Bronchial epithelial cell (primary cell): ENCODE results near the gene SHISAL1. TPM values are rescaled to one million over a fixed set of nuclear protein-coding genes. Genes with fewer than 3 reads are reported as not detected.
"Not testable (repeated sequence)": the region's sequence is repeated elsewhere in the genome, so short reads cannot be mapped to it uniquely, and the experiment has no call there.

ENCODE experiments used
- DNase-seq: peaks from one replicate; pipeline ENCODE4 v3.0.0-alpha.2; 2010; ENCODE audit warnings: low read depth
- FAIRE-seq: peaks from 2 replicates; lab custom pipeline; 2011; peaks lifted over from hg19 to GRCh38; lab: Jason Lieb, UNC
- H3K27me3 ChIP-seq: 2 replicates; pipeline ENCODE4 v1.5.1; 2011; ENCODE audit warnings: low read length; ENCODE audit not compliant: control insufficient read depth, insufficient read depth
- H3K36me3 ChIP-seq: 2 replicates; pipeline ENCODE4 v1.5.1; 2011; ENCODE audit warnings: low read length; ENCODE audit not compliant: control insufficient read depth, insufficient read depth
- H3K4me3 ChIP-seq: 2 replicates; pipeline ENCODE4 v1.5.1; 2011; ENCODE audit warnings: mild to moderate bottlenecking, low read depth, low read length, control low read depth
- total RNA-seq: library from RNA; depleted of rRNA; stranded (reverse); fragments of >200 nt; gene quantifications from 2 replicates; pipeline ENCODE4 v1.2.1, GENCODE V29; 2014
- TF ChIP-seq, protein P1 (sequence below): IDR thresholded peaks from 2 replicates; pipeline ENCODE4 v1.5.1; 2011; ENCODE audit warnings: mild to moderate bottlenecking, moderate library complexity, low read length, control low read depth, inconsistent platforms; ENCODE audit not compliant: insufficient read depth, severe bottlenecking

SHISAL1 gene
- total RNA-seq, 1 donor from 2014 or later: 0.26 TPM

DNA sequence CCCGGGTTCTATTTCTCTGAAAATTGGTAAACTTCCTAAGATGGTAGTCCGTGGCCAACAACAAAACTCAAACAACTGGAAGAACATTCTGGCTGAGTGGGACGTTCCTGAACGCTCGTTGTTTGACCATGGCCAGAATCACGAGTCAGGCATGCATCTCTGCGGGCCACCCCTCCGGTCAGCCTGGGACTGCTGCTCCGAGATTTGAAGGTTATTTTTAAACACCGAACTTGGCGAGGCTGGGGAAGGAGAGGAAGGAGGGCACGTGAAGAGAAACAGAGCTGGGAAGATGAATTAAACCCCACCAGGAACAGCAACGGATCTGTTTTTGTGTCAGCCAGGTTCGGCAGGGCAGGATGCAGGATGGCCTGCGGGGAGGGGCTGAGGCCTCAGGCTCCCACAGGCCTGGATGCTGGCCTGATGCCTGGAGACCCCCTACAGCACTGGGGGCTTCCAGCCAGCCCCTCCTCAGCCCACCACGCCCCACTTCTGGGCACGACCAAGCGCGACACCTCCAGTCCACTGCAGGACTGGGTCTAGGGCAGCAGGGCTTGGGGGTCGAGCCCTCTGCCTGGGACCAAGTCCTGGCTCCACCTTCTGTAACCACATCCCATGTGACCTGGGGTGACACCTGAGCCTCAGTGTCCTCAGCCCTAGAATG lies 5.1 kb downstream of the SHISAL1 start:
- no peak for DNase-seq
- H3K27me3 ChIP-seq: no peaks in the 10 kb centered on the region
- no peak overlapping the region for H3K4me3 ChIP-seq
- TF ChIP-seq, protein P1, sequence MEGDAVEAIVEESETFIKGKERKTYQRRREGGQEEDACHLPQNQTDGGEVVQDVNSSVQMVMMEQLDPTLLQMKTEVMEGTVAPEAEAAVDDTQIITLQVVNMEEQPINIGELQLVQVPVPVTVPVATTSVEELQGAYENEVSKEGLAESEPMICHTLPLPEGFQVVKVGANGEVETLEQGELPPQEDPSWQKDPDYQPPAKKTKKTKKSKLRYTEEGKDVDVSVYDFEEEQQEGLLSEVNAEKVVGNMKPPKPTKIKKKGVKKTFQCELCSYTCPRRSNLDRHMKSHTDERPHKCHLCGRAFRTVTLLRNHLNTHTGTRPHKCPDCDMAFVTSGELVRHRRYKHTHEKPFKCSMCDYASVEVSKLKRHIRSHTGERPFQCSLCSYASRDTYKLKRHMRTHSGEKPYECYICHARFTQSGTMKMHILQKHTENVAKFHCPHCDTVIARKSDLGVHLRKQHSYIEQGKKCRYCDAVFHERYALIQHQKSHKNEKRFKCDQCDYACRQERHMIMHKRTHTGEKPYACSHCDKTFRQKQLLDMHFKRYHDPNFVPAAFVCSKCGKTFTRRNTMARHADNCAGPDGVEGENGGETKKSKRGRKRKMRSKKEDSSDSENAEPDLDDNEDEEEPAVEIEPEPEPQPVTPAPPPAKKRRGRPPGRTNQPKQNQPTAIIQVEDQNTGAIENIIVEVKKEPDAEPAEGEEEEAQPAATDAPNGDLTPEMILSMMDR: no peak
- no peaks in the 10 kb centered on the region for H3K36me3 ChIP-seq
- FAIRE-seq: no peak

DNA sequence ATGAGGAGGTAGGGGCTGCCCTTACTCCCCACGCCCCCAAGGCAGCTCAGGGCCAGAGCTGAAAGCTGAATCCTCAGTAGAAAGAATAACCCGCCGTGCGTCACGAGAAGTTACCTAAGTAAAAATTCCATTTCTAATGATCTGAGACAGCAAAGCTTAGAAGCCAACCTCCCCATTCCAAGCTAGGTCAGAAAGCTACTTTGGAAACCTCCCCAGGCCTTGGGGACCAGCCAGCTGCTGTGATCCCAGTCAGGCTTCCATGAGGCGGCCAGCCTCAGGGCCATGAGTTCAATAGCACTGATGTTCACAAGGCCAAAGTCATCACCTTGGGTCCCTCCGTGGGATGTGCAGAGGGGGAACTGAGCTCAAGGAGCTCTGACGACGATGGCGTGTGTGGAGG lies 6.9 kb downstream of the SHISAL1 start:
- TF ChIP-seq, protein P1: no peak
- Histone ChIP-seq H3K36me3 (no peaks in the 10 kb centered on the region), H3K27me3 (peaks cover 4% of the 10 kb centered on the region), H3K4me3 (no peak overlapping the region)
- no peak for FAIRE-seq
- DNase-seq: no peak

DNA sequence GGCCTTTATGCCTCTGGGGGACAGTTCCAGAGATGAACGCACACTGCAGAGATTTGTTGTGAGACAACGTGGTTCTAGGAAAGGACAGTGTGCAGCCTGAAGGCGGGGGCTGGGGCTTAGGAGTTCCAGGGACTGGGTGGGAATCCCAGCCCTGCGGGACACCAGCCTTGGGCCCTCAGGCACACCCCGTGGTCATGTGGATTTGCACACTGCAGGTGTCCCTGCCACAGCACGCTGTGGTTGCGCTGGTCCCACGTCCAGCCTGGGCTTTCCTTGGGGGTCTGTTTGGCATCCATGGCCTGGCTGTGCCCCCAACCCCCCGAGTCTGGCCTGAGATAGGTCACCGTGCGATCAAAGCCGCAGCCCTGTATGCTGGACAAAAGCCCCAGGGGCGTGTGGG lies 7.3 kb downstream of the SHISAL1 start:
- Histone ChIP-seq H3K4me3 (no peak overlapping the region), H3K27me3 (peaks cover 5% of the 10 kb centered on the region), H3K36me3 (no peaks in the 10 kb centered on the region)
- no peak for FAIRE-seq
- no peak for DNase-seq
- TF ChIP-seq, protein P1: no peak

DNA sequence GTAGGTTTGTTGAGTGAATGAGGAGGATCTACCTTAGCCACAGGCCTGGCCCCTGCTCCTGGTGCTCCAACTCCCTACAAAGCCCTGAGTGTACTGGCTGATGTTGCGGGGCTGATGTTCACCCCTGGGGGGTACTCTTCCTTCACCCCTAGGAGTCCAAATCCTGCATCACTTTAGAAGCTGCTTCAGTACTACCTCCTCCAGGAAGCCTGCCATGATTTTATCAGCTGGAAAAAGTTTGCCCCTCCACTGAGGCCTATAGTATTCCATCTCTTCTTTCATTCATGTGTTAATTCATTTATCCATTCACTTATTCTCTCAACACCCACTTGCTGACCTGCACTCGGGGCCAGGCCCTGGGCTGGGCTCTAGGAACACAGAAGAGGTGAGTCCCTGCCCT lies 7.8 kb downstream of the SHISAL1 start:
- no peak for FAIRE-seq
- H3K4me3 ChIP-seq: no peak overlapping the region
- peaks cover 9% of the 10 kb centered on the region for H3K27me3 ChIP-seq
- no peaks in the 10 kb centered on the region for H3K36me3 ChIP-seq
- TF ChIP-seq, protein P1: no peak
- DNase-seq: no peak

DNA sequence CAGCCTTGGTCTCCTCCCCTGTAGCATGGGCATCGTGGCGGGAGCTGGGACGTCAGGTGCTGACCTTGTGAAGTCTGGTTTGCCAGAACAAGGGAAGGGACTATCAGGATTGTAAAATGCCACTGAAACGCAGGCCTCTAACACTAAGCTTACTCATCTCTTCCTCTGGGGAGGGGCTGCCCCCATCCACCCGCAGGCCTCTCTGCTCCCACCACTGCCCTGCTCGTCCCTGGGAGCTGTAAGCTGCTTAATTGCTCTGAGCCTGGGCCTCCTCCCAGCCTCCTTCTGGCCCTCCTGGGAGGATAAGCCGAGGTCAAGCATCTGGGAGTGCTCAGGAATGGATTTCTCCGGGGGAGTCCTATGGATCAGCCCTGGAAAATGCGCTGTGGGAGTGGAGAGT lies 8.4 kb downstream of the SHISAL1 start:
- Histone ChIP-seq H3K4me3 (no peak overlapping the region), H3K36me3 (no peaks in the 10 kb centered on the region), H3K27me3 (peaks cover 10% of the 10 kb centered on the region)
- no peak for DNase-seq
- no peak for FAIRE-seq
- TF ChIP-seq, protein P1: no peak

DNA sequence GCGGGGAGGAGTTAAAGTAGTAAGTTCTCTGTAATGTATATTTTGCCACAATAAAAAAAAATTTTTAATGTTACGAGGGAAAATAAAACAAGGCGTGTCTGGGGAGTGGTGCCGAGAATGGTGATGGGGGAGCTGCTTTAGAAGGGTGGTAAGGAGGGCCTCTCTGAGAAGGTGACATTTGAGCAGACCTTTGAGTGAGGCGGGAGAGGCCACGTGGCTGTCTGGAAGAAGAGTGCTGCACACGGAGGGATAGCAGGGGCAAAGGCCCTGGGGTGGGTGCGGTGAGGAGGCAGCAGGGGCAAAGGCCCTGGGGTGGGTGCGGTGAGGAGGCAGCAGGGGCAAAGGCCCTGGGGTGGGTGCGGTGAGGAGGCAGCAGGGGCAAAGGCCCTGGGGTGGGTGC lies 10.4 kb downstream of the SHISAL1 start:
- not testable (repeated sequence) for H3K36me3 ChIP-seq, H3K4me3 ChIP-seq, DNase-seq, FAIRE-seq
- H3K27me3 ChIP-seq: peaks cover 13% of the 10 kb centered on the region
